Lower leg skin (tissue), 3 donors: ENCODE results near the gene HERPUD1.

Source experiments
- POLR2A ChIP-seq, 2 donors: fragments of 450-650 bp; IDR thresholded peaks; one replicate each; pipeline ENCODE4 v1.6.1; 2016 to 2017; ENCODE audit warnings: antibody characterized with exemption in 2 of 2, mild to moderate bottlenecking in 1 of 2, moderate library complexity in 1 of 2
- TF ChIP-seq, protein P1 (sequence below), 3 donors: fragments of 450-650 bp; IDR thresholded peaks; one replicate each; pipeline ENCODE4 v1.5.1; 2016; ENCODE audit warnings: antibody characterized with exemption in 3 of 3, mild to moderate bottlenecking in 3 of 3, moderate library complexity in 2 of 3

GRCh38 chr16:56912746-56913708, 18.9 kb upstream of the HERPUD1 start:
- TF ChIP-seq, protein P1, sequence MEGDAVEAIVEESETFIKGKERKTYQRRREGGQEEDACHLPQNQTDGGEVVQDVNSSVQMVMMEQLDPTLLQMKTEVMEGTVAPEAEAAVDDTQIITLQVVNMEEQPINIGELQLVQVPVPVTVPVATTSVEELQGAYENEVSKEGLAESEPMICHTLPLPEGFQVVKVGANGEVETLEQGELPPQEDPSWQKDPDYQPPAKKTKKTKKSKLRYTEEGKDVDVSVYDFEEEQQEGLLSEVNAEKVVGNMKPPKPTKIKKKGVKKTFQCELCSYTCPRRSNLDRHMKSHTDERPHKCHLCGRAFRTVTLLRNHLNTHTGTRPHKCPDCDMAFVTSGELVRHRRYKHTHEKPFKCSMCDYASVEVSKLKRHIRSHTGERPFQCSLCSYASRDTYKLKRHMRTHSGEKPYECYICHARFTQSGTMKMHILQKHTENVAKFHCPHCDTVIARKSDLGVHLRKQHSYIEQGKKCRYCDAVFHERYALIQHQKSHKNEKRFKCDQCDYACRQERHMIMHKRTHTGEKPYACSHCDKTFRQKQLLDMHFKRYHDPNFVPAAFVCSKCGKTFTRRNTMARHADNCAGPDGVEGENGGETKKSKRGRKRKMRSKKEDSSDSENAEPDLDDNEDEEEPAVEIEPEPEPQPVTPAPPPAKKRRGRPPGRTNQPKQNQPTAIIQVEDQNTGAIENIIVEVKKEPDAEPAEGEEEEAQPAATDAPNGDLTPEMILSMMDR (IDR thresholded peaks at IDR 0.05) = no peak
- no peak for TF ChIP-seq POLR2A (IDR thresholded peaks at IDR 0.05)
